GM12865 (cell line): ENCODE results near the gene TSPAN9.

ENCODE experiments used
- DNase-seq: peaks from one replicate; pipeline ENCODE4 v3.0.0; 2010; ENCODE audit warnings: low read depth
- H3K4me3 ChIP-seq: 2 replicates; pipeline ENCODE4 v1.5.1; 2011; ENCODE audit warnings: mild to moderate bottlenecking, low read depth, low read length, control low read depth
- TF ChIP-seq, protein P1 (sequence below): IDR thresholded peaks from 2 replicates; pipeline ENCODE4 v1.5.1; 2011; ENCODE audit warnings: low read length, control low read depth, low read depth, inconsistent platforms; ENCODE audit not compliant: insufficient read depth; ENCODE audit errors: missing control alignments

Gene TSPAN9

DNA sequence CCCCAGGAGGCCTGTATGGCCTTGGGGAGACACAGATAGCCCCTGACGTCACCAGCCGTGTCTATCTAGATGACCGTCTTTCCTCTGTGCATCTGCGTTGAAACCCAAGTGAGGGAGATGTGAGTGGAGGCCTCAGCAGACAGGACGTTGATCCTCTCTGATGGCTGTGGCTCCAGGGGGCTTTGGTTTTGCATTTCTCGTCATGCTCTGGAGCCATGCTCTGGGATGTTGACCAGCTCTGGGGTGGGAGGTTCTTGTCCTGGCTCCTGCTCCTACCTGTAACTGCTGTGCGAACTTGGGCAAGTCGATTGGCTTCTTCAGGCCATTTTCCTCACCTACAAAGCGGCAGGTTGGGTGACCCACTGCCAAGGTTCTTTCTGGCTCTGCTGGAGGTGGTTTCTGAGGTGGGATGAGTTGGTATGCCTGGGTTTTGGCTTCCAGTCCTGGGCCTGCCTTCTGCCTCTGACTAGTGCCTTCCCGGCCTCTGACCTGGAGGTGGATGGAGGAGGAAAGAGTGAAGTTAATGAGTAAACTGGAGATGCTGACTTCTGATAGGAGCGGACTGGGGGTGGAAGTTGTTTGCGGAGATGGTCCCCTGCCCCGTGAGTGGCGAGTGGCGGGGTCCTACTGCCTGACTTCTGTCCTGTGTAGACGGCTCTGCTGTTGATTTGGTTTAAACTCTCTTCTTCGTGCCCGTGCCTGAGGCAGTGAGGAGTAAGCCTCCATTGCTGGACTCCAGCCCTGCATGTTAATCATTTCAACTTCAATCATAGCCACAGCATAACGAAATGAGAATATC is 8.4 kb downstream of the TSPAN9 start:
- TF ChIP-seq, protein P1, sequence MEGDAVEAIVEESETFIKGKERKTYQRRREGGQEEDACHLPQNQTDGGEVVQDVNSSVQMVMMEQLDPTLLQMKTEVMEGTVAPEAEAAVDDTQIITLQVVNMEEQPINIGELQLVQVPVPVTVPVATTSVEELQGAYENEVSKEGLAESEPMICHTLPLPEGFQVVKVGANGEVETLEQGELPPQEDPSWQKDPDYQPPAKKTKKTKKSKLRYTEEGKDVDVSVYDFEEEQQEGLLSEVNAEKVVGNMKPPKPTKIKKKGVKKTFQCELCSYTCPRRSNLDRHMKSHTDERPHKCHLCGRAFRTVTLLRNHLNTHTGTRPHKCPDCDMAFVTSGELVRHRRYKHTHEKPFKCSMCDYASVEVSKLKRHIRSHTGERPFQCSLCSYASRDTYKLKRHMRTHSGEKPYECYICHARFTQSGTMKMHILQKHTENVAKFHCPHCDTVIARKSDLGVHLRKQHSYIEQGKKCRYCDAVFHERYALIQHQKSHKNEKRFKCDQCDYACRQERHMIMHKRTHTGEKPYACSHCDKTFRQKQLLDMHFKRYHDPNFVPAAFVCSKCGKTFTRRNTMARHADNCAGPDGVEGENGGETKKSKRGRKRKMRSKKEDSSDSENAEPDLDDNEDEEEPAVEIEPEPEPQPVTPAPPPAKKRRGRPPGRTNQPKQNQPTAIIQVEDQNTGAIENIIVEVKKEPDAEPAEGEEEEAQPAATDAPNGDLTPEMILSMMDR = no peak
- H3K4me3 ChIP-seq = no peak overlapping the region
- DNase-seq = no peak

DNA sequence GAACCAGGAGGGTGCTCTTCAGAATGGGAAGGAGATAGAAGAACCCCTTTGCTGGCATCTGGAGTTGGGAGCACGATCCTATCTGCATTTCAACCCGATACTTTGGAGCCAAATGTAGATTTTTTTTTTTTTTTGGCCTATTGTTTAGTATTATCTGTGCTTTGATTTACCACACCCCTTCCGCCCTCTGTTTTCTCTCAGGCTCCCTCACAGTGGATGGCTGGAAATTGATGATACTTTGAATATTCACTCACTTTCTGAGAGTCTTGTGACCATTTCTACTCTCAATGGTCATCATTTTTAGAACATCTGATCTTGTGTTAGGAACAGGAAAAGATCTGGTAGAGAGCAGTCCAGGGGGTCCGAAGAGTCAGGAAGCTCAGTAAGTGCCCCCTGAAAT is 9.0 kb downstream of the TSPAN9 start:
- H3K4me3 ChIP-seq = no peak overlapping the region
- TF ChIP-seq, protein P1 = no peak
- no peak for DNase-seq

DNA sequence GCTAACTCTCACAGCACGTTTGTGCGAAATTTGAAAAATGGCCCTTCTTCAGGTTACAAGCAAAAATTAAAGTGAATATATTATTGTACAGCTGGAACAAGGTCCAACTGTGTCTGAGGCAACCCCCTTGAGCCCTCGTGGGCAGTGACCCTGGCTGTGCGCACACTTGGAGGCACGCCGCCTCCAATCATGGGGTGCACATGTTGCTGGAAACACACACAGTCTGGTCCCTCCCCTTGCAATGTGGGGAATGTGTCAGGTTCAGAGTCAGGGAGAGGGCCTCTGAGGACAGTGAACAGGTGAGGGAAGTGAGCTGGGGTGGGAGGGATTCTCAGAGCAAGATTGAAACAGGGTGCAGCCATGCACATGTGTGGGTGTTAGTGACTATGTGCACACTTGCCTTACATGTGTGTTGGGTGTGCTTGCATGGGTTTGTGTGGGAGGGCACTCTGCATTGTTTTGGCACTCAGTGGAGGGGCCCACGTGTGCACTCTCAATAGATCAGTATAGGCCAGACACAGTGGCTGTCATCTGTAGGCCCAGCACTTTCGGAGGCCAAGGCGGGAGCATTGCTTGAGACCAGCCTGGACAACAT is 9.6 kb downstream of the TSPAN9 start:
- H3K4me3 ChIP-seq = no peak overlapping the region
- TF ChIP-seq, protein P1 = no peak
- DNase-seq = no peak

DNA sequence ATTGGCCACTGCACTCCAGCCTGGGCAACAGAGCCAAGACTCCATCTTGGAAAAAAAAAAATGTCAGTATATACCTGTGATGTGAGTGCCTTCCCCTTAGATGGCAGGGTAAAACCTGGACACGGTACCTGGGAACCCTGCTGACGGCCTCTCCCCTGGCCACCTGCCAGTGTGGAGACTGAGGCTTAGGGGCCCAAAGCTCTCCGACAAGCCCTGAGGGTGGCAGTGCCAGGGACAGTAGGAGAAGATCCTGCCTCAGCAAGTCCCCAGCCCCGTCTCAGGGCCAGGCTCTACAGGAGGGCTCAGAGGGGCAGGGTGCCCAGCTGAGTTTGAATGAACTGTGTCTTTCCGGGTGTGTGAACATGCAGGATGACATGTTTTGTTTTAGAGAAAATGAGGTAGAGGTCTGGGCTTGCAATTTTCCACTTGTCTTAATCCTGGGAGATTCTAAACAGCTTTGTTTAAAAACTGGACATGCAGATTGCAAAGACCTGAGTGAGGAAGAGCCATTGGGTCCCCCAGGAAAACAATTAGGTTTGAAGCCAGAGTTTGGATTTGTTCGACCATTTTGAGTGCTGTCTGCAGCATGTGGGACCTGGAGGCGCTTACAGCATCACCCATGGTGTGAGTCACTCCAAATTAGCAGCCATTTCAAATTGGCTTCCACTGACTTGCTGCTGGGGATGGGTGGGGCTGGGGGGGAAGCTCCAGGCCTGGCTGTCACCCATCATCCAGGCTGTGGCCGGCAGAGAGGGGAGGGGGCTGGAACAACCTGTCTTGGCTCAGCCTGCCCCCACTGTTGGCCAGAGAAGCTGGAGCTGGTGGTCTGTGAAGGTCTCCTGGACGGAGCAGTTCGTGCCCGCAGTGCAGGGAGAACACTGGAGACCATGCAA is 10.8 kb downstream of the TSPAN9 start:
- no peak overlapping the region for H3K4me3 ChIP-seq
- TF ChIP-seq, protein P1 = no peak
- DNase-seq = no peak

DNA sequence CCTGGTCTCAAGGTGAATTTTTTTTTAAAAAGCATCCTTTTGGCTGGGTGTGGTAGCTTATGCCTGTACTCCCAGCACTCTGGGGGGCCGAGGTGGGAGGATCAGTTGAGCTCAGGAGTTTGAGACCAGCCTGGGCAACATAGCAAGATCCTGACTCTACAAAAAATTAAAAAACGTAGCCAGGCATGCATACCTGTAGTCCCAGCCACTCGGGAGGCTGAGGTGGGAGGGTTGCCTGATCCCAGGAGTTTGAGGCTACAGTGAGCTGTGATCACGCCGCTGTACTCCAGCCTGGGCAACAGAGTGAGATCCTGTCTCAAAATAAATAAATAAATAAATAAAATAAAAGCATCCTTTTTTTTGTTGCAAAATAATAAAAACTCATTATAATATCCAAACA is 12.4 kb downstream of the TSPAN9 start:
- no peak for DNase-seq
- H3K4me3 ChIP-seq = no peak overlapping the region
- TF ChIP-seq, protein P1 = no peak

DNA sequence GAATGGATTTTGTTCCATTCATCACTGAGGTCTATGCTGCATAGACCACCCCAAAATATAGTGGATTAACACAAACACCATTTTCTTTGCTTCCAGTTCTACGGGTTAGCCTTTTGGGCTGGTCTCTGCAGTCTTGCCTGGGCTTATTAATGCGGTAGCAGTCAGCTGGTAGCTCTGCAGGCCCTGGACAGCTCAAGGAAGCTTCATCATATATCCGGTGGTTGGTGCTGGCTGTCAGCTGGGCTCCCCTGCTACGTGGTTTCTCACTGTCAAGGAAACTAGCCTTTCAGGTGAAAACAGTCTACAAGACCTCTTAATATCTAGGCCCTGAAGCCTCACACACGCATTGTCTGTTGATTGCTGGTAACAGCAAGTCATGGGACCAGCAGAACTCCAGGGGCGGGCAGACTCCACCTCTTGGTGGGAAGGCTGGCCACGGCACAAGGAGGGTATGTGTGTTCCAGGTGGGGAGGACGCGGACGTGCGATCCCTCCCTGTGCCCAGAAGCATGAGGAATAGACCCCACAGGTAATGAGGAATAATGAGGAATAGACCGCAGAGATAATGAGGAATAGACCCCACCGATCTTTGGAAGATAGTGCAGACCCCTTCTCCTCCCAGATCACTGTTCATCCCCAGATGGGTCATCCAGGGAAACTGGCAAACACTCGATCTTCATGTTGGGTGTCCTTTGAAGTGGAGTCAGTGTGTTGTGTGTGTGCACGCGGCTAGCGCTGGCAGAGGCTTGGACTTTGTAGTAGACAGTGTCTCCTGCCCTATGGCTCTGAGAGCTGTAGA is 13.3 kb downstream of the TSPAN9 start:
- TF ChIP-seq, protein P1 = no peak
- no peak for DNase-seq
- no peak overlapping the region for H3K4me3 ChIP-seq
